ENCODE measurements around the gene SLC35E1. TPM values are rescaled to one million over a fixed set of nuclear protein-coding genes. Genes with fewer than 3 reads are reported as not detected.

SLC35E1 gene
- total RNA-seq, 1 donor from 2014 or later, result 39.7 TPM

DNA sequence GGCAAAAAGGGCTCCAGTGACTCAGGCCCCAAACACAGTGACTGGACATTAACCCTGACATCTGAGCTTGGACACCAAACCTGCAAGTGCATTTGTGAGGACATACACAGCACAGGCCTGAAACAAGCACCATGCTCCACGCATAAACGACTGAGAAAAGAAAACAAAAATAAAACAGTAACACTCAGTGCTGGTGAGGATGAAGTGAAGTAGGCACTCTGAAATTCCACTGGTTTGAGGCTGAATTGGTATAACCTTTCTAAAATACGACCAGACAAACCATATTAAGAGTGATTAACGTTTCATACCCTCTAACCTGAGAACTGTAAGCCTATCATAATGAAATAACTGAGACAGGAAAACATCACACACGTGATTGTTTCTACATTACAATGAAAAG, 5.5 kb downstream of the SLC35E1 start:
- TF ChIP-seq, protein P1, sequence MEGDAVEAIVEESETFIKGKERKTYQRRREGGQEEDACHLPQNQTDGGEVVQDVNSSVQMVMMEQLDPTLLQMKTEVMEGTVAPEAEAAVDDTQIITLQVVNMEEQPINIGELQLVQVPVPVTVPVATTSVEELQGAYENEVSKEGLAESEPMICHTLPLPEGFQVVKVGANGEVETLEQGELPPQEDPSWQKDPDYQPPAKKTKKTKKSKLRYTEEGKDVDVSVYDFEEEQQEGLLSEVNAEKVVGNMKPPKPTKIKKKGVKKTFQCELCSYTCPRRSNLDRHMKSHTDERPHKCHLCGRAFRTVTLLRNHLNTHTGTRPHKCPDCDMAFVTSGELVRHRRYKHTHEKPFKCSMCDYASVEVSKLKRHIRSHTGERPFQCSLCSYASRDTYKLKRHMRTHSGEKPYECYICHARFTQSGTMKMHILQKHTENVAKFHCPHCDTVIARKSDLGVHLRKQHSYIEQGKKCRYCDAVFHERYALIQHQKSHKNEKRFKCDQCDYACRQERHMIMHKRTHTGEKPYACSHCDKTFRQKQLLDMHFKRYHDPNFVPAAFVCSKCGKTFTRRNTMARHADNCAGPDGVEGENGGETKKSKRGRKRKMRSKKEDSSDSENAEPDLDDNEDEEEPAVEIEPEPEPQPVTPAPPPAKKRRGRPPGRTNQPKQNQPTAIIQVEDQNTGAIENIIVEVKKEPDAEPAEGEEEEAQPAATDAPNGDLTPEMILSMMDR (IDR thresholded peaks at IDR 0.05; ENCODE audit: unreplicated experiment), result no peak

DNA sequence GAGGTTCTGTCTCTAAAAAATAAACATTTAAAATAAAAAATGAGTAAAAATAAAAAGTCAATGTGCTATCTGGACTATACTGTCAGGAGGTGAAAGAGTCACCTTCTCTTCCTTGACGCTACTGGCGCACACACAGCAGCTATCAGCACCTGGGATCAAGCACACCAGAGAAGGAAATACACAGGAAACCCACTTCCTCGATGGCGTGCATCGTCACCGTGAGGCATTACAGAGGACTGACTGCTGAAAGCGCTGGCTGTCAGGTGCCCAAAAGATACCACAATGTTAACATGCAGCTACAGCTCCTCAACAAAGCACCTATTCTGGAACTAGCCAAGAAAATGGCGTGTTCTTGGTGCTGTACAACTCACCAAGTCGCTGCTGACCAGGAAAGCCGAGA, 6.1 kb downstream of the SLC35E1 start:
- Mint-ChIP-seq H3K27ac (no peak overlapping the region), H3K9me3 (peaks cover 4% of the 10 kb centered on the region), H3K27me3 (ENCODE audit: low read depth) (no peaks in the 10 kb centered on the region), H3K36me3 (peaks cover 29% of the 10 kb centered on the region), H3K4me1 (peaks cover 3% of the 10 kb centered on the region), H3K4me3 (no peak overlapping the region)
- TF ChIP-seq, protein P1 (IDR thresholded peaks at IDR 0.05; ENCODE audit: unreplicated experiment), result no peak
- DNase-seq (ENCODE audit: low spot score in 2 of 2, unreplicated experiment in 2 of 2), result no peak

More for the DNA sequence above, 5.5 kb downstream of the SLC35E1 start:
- Mint-ChIP-seq H3K4me3 (no peak overlapping the region), H3K36me3 (peaks cover 24% of the 10 kb centered on the region), H3K9me3 (peaks cover 4% of the 10 kb centered on the region), H3K4me1 (peaks cover 8% of the 10 kb centered on the region), H3K27me3 (ENCODE audit: low read depth) (no peaks in the 10 kb centered on the region), H3K27ac (no peak overlapping the region)
- DNase-seq (ENCODE audit: low spot score in 2 of 2, unreplicated experiment in 2 of 2), result no peak

DNA sequence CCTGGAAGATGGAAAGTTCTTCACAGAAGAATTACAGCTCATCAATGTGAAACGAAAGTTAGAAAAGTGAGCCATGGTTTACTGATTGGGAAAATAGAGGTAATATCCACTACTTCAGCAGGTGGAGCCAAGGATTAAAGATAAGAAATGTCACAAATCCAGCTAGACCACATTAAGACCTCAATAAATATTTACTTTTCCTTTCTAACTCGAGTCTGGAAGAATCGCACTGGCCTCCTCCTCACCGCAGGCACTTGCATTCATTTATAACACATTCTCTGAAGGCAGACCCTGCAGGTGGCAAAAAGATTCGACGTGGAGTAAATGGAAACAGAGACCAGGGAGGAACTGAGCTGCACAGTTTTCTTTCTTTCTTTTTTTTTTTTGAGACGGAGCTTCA, 7.4 kb downstream of the SLC35E1 start:
- Mint-ChIP-seq H3K4me1 (no peaks in the 10 kb centered on the region), H3K36me3 (peaks cover 34% of the 10 kb centered on the region), H3K27ac (no peak overlapping the region), H3K27me3 (ENCODE audit: low read depth) (no peaks in the 10 kb centered on the region), H3K9me3 (peaks cover 4% of the 10 kb centered on the region), H3K4me3 (no peak overlapping the region)
- TF ChIP-seq, protein P1 (IDR thresholded peaks at IDR 0.05; ENCODE audit: unreplicated experiment), result no peak
- no peak for DNase-seq (ENCODE audit: low spot score in 2 of 2, unreplicated experiment in 2 of 2)

DNA sequence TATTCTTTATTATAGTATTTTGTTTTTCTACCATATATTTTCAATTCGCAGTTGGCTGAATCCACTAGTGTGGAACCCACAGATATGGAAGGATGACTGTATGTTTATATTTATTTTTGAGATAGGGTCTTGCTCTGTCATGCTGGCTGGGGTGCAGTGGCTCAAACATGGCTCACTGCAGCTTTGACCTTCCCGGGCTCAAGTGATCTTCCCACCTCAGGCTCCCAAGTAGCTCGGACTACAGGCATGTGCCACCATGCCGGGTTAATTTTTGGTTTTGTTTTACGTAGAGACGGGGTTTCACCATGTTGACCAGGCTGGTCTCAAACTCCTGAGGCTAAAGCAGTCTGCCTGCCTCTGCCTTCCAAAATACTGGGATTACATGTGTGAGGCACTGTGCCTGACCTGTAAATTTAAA, 9.6 kb downstream of the SLC35E1 start:
- Mint-ChIP-seq H3K9me3 (peaks cover 4% of the 10 kb centered on the region), H3K27me3 (ENCODE audit: low read depth) (no peaks in the 10 kb centered on the region), H3K36me3 (peaks cover 38% of the 10 kb centered on the region), H3K4me1 (peaks cover 1% of the 10 kb centered on the region), H3K4me3 (no peak overlapping the region), H3K27ac (no peak overlapping the region)
- DNase-seq (ENCODE audit: low spot score in 2 of 2, unreplicated experiment in 2 of 2), result no peak
- TF ChIP-seq, protein P1 (IDR thresholded peaks at IDR 0.05; ENCODE audit: unreplicated experiment), result no peak

DNA sequence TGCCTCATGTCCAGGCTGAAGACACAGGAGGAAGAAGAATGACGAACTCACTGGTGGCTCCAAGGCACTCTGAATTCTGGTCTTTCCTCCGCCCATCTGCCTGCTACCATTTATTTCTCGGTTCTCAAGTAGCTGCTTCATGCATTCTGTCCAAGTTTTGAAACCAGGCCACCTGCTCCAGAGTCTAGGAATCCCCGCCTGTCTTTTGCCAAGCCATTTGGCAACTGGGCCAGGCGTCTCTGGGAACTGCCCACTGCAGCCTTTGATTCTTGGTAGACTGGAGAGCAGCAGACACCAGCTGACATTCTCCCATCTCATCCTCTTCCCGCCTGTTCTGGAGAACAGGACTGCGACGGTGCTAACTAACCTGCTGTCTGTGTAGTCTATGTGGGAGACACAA, 10.8 kb downstream of the SLC35E1 start:
- H3K9me3 Mint-ChIP-seq, result no peaks in the 10 kb centered on the region
- no peaks in the 10 kb centered on the region for H3K27me3 Mint-ChIP-seq (ENCODE audit: low read depth)
- peaks cover 1% of the 10 kb centered on the region for H3K4me1 Mint-ChIP-seq
- peak overlapping the region; percentile 25 for H3K27ac Mint-ChIP-seq
- H3K4me3 Mint-ChIP-seq, result no peak overlapping the region
- no peak for DNase-seq (ENCODE audit: low spot score in 2 of 2, unreplicated experiment in 2 of 2)
- TF ChIP-seq, protein P1 (IDR thresholded peaks at IDR 0.05; ENCODE audit: unreplicated experiment), result no peak
- H3K36me3 Mint-ChIP-seq, result peaks cover 34% of the 10 kb centered on the region

DNA sequence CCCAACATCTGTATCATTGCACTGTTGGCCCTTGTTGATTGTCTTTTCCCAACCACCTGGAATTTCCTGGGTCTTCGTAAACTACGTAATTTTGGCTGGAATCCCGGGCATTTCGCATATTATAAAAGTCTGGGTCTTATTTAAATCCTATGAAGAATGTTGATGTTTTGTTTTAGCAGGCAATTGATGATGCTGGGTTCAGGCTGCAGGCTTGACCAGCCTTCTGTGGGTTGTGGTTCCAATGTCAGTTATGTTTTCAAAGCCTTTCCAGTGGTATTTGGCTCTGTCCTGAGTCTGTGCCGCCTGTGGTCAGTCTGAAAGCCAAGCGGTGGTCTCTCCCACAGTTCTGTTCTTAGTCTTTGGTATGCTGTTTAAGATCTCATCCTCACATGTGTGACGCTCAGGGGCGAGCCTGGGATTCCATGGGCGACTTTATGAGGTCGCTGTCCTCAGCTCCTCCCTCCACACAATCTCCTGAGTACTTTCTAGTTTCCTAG, 12.4 kb downstream of the SLC35E1 start:
- Mint-ChIP-seq H3K4me3 (no peak overlapping the region), H3K36me3 (peaks cover 38% of the 10 kb centered on the region), H3K4me1 (peaks cover 1% of the 10 kb centered on the region), H3K27me3 (ENCODE audit: low read depth) (no peaks in the 10 kb centered on the region), H3K27ac (peak overlapping the region; percentile 48), H3K9me3 (no peaks in the 10 kb centered on the region)
- TF ChIP-seq, protein P1 (IDR thresholded peaks at IDR 0.05; ENCODE audit: unreplicated experiment), result no peak
- DNase-seq (ENCODE audit: low spot score in 2 of 2, unreplicated experiment in 2 of 2), result no peak

Measured in mesothelial cell of epicardium (in vitro differentiated cells).